Activated naive CD8-positive, alpha-beta T cell treated with anti-CD3 and anti-CD28 coated beads for 36 hours (primary cell): ENCODE results near the gene MS4A10. TPM values are rescaled to one million over a fixed set of nuclear protein-coding genes. Genes with fewer than 3 reads are reported as not detected.

Experiments used
- DNase-seq: peaks from one replicate; pipeline ENCODE4 v3.0.0; 2021
- H3K27ac Mint-ChIP-seq: one replicate; pipeline ENCODE4 v1.8.0; 2022; ENCODE audit warnings: mild to moderate bottlenecking, moderate library complexity, mixed read lengths
- H3K27me3 Mint-ChIP-seq: one replicate; pipeline ENCODE4 v1.8.0; 2022; ENCODE audit warnings: mild to moderate bottlenecking, mixed read lengths
- H3K36me3 Mint-ChIP-seq: one replicate; pipeline ENCODE4 v1.8.0; 2021; ENCODE audit warnings: mild to moderate bottlenecking, mixed read lengths
- H3K4me1 Mint-ChIP-seq: one replicate; pipeline ENCODE4 v1.8.0; 2021; ENCODE audit warnings: mixed read lengths
- H3K4me3 Mint-ChIP-seq: one replicate; pipeline ENCODE4 v1.8.0; 2022; ENCODE audit warnings: mild to moderate bottlenecking, moderate library complexity, mixed read lengths
- H3K9me3 Mint-ChIP-seq: one replicate; pipeline ENCODE4 v1.8.0; 2022; ENCODE audit warnings: mixed read lengths
- total RNA-seq, 2 experiments: library from RNA; stranded (reverse); gene quantifications; one replicate each; pipeline ENCODE4 v1.2.3, GENCODE V29; 2021

The MS4A10 gene
- total RNA-seq, 2 experiments from 2014 or later: not detected

DNA sequence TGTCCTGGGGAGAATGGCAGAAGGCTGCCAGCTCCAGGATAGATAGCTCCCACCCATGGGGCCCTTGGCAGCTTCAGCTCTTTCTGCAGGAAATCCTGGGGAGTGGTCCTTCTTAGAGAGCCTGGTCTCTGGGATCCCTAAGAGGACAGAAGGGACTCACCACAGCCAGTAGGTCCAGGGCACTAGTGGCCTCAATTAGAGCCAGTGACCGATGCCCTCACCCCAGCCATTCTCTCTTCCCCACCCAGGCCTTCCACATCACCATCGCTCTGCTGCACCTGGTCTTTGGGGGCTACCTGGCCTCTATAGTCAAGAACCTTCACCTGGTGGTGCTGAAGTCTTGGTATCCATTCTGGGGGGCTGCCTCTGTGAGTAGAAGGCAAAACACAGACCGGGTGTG, 5.6 kb downstream of the MS4A10 start:
- no peak overlapping the region for H3K27ac Mint-ChIP-seq
- H3K4me3 Mint-ChIP-seq: no peak overlapping the region
- H3K9me3 Mint-ChIP-seq: no peaks in the 10 kb centered on the region

DNA sequence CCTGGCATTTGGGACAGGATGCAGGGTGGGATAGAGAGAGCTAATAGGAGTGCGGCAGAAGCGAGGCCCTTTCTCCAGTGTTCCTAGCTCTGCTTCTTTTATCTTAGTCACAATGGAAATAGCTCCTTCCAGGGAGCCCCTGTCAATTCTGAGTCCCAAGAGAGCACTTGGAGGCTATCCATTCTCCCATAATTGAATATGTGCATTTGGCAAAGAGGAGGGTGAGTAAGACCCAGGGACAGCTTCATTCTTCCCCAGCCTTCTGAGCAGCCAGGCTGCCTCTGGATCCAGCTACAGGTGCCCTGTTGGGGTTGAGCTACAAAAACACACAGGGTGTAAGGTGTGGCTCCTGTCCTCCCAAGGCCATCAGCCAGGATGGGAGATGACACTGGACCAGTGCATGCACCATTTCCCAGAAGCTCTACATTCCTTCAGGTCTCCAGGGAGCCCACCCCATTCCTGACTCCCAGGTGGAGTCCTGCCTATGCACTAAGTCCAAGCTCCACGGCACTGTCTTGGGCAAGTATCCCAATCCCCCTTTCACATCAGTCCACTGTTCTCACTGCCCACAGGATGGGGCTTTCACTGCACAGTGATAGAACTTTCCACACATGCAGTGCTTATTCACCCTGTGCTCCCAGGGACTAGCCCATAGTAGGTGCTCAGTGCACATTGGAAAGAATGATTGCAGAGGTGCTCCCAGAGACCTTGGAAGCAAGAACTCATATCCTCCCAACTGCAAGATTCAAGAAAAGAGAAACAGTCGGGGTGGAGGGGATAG, 6.2 kb downstream of the MS4A10 start:
- no peak overlapping the region for H3K27ac Mint-ChIP-seq
- H3K9me3 Mint-ChIP-seq: no peaks in the 10 kb centered on the region
- no peak overlapping the region for H3K4me3 Mint-ChIP-seq
- no peaks in the 10 kb centered on the region for H3K36me3 Mint-ChIP-seq
- no peaks in the 10 kb centered on the region for H3K4me1 Mint-ChIP-seq
- no peaks in the 10 kb centered on the region for H3K27me3 Mint-ChIP-seq
- DNase-seq: no peak

More for the DNA sequence above, 5.6 kb downstream of the MS4A10 start:
- DNase-seq: no peak
- Mint-ChIP-seq H3K27me3 (no peaks in the 10 kb centered on the region), H3K36me3 (no peaks in the 10 kb centered on the region), H3K4me1 (no peaks in the 10 kb centered on the region)

DNA sequence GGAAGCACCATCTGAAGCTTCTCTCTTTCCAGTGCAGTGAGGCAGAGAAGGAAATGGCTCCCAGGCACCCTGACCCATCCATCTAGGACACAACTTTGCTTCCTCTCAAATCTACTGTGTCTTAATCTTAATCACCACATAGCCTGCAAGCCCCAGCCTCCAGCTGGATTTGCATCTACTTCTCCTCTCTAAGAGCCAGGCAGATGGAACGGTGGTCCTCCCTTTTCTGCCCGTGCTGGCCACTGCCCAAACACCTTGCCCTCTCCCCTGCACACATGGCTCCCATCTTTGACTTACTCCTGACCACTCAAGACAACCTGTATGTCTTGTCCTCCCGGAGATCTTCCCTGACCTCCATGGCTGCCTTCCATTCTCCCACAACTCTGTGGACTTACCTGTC, 7.4 kb downstream of the MS4A10 start:
- H3K4me3 Mint-ChIP-seq: no peak overlapping the region
- H3K4me1 Mint-ChIP-seq: no peaks in the 10 kb centered on the region
- H3K9me3 Mint-ChIP-seq: no peaks in the 10 kb centered on the region
- no peak for DNase-seq
- no peaks in the 10 kb centered on the region for H3K36me3 Mint-ChIP-seq
- H3K27ac Mint-ChIP-seq: no peak overlapping the region
- no peaks in the 10 kb centered on the region for H3K27me3 Mint-ChIP-seq

DNA sequence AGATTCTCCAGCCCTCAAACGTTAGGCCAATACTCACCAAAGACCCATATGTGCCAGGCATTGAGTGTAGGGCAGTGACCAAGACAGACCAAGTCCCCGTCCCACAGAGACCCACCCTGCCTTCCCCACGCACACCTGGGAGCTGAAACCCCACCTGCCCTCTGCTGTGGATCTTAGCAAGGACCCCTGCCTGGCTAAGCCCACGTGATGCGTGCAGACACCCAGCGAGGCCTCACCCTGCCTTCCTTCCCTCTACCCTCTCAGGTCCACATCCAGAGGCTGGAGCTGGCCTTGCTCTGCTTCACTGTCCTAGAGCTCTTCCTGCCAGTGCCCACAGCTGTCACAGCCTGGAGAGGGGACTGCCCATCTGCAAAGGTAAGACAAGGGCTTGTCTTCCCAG, 10.2 kb downstream of the MS4A10 start:
- Mint-ChIP-seq H3K36me3 (no peaks in the 10 kb centered on the region), H3K4me3 (no peak overlapping the region), H3K4me1 (no peaks in the 10 kb centered on the region), H3K27ac (no peak overlapping the region), H3K9me3 (no peaks in the 10 kb centered on the region), H3K27me3 (no peaks in the 10 kb centered on the region)
- no peak for DNase-seq

DNA sequence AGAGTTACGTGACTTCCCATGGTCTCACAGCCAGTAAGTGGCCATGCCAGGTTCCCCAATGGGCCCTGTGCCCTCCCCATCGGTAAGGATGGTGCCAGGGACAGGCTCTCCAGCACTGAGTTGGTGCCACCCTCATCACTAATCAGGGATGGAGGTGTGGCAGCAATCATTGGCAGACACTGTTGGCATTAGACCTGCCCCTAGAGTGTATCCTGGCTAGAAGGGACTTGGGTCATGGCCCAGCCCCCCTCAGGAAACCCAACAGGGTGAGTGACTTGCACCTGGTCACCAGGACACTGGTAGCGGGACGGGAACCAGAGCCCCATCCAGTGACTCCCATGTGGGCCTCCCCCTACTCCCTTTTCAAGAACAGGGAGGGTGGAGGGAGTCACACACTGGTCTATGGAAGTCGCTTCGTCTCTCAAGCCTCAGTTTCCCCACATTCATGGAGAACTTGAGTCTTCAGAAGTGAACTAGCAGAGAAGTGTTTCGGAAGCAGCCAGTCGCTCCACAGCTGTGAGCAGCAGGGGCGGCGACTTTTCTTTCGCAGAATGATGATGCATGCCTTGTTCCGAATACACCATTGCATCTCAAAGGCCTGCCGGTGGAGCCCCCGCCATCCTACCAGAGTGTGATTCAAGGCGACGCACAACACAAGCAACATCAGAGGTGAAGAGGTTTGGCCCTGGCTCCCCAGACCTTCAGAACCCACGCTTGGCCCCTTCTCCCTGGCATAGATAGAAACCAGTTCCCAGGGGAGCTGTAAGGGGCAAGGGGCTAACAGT, 12.9 kb downstream of the MS4A10 start:
- Mint-ChIP-seq H3K27me3 (no peaks in the 10 kb centered on the region), H3K9me3 (no peaks in the 10 kb centered on the region), H3K27ac (no peak overlapping the region), H3K4me1 (no peaks in the 10 kb centered on the region), H3K36me3 (no peaks in the 10 kb centered on the region), H3K4me3 (no peak overlapping the region)
- DNase-seq: no peak

DNA sequence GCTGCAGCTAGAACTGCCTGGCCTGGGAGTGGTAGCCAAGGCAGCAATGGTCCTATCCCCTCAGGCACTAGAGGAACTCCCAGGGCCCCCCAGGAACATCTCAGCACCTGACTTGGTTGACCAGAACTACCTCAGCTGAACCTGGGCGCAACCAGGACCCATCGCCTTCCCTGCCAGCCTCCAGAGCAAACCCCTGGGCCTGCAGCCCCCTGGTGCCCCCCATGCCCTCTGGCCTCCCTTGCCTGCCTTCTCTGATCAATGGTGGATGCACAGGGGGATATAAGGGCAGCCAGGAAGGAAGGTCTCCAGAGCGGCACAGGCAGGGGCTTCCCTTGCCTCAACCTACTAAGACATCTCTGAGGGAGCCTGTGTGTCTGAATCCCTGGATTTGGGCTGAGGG, 13.5 kb downstream of the MS4A10 start:
- H3K4me3 Mint-ChIP-seq: no peak overlapping the region
- no peak for DNase-seq
- no peaks in the 10 kb centered on the region for H3K36me3 Mint-ChIP-seq
- H3K4me1 Mint-ChIP-seq: no peaks in the 10 kb centered on the region
- no peaks in the 10 kb centered on the region for H3K27me3 Mint-ChIP-seq
- no peaks in the 10 kb centered on the region for H3K9me3 Mint-ChIP-seq
- no peak overlapping the region for H3K27ac Mint-ChIP-seq

DNA sequence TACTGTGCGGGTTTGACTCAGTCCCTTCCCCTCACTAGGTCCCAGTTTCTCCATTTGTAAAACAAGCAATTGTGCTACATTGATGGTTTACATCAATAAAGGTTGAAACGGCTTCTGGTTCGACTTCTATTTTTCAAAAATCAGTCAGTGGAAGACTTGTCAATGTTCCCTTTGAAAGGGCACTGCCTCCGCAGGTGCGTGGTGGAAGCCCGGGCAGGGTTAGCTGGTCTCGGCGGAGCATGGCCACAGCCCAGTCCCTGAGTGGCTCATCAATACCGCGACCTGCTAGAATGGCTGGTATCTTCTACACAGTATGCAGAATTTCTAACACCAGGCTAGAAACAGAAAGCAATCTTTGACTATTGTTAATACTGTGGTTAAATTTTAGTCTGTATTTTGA, 16.1 kb downstream of the MS4A10 start:
- H3K36me3 Mint-ChIP-seq: no peaks in the 10 kb centered on the region
- no peak for DNase-seq
- no peak overlapping the region for H3K27ac Mint-ChIP-seq
- H3K4me3 Mint-ChIP-seq: no peak overlapping the region
- no peaks in the 10 kb centered on the region for H3K9me3 Mint-ChIP-seq
- no peaks in the 10 kb centered on the region for H3K27me3 Mint-ChIP-seq
- H3K4me1 Mint-ChIP-seq: no peaks in the 10 kb centered on the region

DNA sequence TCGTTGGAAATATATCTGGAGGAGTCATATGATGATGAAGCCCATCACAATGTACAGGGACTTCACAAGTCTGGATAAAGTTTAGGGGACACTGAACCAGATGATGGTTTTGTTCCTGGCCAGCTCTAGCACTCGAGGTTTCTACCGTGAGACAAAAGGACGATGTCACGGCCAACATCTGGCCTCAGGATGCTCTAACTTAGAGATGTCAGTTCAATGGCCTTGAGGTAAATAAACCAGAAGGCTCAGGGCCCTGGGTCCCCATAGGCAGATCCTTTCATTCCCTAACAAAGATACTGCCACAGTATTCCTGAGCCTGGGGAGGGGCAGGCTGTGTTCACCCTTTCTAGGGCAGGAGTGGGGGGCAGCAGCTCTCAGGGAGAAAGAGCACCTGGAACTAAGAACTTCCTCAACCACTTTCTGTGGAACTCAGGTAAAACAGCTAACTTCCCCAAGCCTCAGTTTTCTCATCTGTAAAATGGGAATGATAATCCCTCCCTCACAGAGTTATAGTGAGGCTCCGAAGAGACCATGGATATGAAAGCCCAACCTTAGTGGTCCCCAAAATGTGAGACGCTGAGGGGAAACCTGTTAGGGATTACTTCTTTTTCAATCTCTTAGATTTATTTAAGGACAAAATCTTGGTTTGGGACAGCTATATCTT, 18.3 kb downstream of the MS4A10 start:
- no peak overlapping the region for H3K27ac Mint-ChIP-seq
- no peaks in the 10 kb centered on the region for H3K9me3 Mint-ChIP-seq
- H3K4me1 Mint-ChIP-seq: no peaks in the 10 kb centered on the region
- H3K36me3 Mint-ChIP-seq: no peaks in the 10 kb centered on the region
- DNase-seq: no peak
- no peak overlapping the region for H3K4me3 Mint-ChIP-seq
- H3K27me3 Mint-ChIP-seq: no peaks in the 10 kb centered on the region

DNA sequence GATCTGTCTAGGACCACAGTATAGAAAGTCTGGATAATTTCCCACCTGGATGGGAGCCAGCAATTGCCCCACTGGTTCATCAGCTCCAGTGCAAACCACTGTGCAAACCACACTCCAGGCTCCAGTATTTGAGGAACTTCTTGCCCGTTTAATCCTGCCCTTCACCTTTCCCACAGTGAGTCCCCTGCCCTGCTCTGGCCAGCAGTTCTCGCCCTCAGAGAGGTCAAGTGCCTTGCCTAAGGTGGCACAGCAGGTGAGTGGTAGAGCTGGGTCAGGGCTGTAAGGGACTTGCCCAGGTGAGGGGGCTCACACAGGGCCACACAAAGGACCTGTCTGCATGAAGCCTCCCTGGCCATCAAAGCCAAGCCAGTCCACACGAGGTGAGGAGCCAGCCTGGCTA, 24.1 kb downstream of the MS4A10 start:
- Mint-ChIP-seq H3K4me1 (no peaks in the 10 kb centered on the region), H3K36me3 (no peaks in the 10 kb centered on the region), H3K27ac (no peak overlapping the region), H3K9me3 (no peaks in the 10 kb centered on the region), H3K27me3 (no peaks in the 10 kb centered on the region), H3K4me3 (no peak overlapping the region)
- DNase-seq: no peak

DNA sequence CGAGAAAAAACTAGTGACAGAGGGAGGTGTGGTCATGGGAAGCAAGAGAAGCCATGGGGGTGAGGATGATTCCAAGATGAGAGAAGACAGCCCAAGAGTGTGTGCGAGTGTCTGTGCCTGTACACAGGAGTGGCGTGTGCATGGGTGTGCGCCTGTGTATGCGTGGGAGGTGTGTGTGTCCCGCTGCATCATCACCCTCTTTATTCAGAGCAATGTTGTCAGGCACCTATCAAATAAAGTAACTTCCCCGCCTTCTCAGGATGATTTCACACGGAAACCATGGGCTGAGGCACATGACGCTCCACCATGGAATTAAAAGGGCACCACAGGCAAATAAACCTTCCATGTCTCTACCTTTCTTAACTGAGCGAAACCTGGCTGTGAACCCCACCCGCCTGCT, 24.6 kb downstream of the MS4A10 start:
- H3K4me1 Mint-ChIP-seq: no peaks in the 10 kb centered on the region
- no peaks in the 10 kb centered on the region for H3K27me3 Mint-ChIP-seq
- no peak for DNase-seq
- H3K4me3 Mint-ChIP-seq: no peak overlapping the region
- no peak overlapping the region for H3K27ac Mint-ChIP-seq
- no peaks in the 10 kb centered on the region for H3K36me3 Mint-ChIP-seq
- H3K9me3 Mint-ChIP-seq: no peaks in the 10 kb centered on the region

DNA sequence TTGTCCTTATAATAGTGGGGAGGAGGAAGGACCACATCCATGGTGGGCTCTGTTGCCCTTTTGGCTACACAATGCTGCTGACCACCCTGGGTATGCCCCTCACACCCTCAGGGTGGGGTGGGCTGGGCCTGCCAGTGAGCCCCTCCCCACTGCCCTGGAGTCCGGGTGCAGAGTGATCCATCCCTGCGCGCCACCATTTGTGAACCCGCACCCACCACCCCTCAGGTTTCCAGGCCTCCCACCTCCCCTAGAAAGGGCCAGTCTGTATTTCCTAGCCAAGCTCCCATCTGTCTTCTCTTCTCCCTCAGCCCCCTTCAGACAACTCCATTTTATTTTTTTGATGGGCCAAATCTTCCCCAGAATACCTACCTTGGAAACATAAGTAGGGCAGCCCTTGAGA, 25.0 kb downstream of the MS4A10 start:
- Mint-ChIP-seq H3K27me3 (no peaks in the 10 kb centered on the region), H3K36me3 (no peaks in the 10 kb centered on the region), H3K4me3 (no peak overlapping the region), H3K4me1 (no peaks in the 10 kb centered on the region), H3K27ac (no peak overlapping the region), H3K9me3 (no peaks in the 10 kb centered on the region)
- no peak for DNase-seq

DNA sequence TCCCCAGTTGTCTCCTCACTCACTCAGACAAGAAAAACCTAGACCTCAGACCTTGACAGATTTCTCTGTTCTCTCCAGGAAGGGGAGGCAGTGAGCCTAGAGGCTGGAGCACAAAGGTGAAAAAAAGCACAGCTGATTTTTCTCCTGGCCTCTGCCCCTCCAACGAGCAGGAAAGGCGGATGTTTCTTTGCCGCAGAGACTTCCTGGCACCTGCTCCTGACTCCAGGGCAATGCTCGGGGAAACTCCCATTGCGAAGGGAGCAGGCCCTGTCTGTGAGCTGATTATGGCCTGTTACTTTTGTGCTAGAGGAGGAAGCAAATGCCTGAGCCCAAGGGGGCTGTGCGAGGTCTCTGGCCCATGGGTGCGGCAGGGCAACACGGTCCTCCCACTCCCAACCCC, 25.4 kb downstream of the MS4A10 start:
- no peaks in the 10 kb centered on the region for H3K27me3 Mint-ChIP-seq
- DNase-seq: no peak
- no peaks in the 10 kb centered on the region for H3K36me3 Mint-ChIP-seq
- H3K27ac Mint-ChIP-seq: no peak overlapping the region
- no peaks in the 10 kb centered on the region for H3K9me3 Mint-ChIP-seq
- no peak overlapping the region for H3K4me3 Mint-ChIP-seq
- H3K4me1 Mint-ChIP-seq: no peaks in the 10 kb centered on the region

DNA sequence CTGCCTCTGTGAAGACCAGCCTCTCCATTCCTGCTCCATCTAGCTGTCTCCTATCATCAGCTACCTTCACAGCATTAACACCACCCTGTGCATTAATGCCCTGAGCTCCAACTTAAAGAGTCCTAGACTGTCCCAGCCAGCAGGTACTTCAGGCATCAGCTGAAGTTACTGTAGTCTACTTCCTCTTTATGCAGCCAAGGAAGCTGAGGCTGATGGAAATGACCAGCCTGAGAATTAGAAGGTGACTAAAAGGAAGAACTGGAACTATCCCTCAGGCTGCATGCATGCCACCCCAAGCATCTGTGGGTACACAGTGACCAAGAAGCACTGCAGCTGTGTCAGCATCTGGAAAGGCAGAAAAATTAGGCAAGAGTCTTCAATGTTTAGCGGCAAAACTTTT, 28.2 kb downstream of the MS4A10 start:
- H3K4me1 Mint-ChIP-seq: no peaks in the 10 kb centered on the region
- no peaks in the 10 kb centered on the region for H3K27me3 Mint-ChIP-seq
- peaks cover 8% of the 10 kb centered on the region for H3K9me3 Mint-ChIP-seq
- H3K4me3 Mint-ChIP-seq: no peak overlapping the region
- H3K27ac Mint-ChIP-seq: no peak overlapping the region
- H3K36me3 Mint-ChIP-seq: no peaks in the 10 kb centered on the region
- no peak for DNase-seq

DNA sequence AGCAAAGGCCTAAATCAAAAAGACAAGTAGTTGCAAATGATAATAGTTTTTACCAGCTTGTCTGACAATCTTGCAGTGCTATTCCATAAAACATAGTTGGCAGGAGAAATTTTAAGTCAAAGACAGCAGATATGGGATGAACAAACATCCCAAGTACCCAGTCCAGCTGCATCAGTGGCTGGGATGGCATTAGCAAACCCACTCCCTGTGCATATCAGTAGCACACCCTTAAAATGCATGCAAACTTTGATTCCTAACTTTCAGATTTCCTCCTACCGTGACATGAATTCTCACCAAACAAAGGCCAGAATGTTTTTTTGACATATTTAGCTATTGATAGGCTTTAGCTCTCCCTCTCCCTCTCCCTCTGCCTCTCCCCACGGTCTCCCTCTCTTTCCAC, 29.0 kb downstream of the MS4A10 start:
- H3K27me3 Mint-ChIP-seq: no peaks in the 10 kb centered on the region
- DNase-seq: no peak
- H3K36me3 Mint-ChIP-seq: no peaks in the 10 kb centered on the region
- peaks cover 8% of the 10 kb centered on the region for H3K9me3 Mint-ChIP-seq
- no peak overlapping the region for H3K27ac Mint-ChIP-seq
- no peak overlapping the region for H3K4me3 Mint-ChIP-seq
- H3K4me1 Mint-ChIP-seq: no peaks in the 10 kb centered on the region

DNA sequence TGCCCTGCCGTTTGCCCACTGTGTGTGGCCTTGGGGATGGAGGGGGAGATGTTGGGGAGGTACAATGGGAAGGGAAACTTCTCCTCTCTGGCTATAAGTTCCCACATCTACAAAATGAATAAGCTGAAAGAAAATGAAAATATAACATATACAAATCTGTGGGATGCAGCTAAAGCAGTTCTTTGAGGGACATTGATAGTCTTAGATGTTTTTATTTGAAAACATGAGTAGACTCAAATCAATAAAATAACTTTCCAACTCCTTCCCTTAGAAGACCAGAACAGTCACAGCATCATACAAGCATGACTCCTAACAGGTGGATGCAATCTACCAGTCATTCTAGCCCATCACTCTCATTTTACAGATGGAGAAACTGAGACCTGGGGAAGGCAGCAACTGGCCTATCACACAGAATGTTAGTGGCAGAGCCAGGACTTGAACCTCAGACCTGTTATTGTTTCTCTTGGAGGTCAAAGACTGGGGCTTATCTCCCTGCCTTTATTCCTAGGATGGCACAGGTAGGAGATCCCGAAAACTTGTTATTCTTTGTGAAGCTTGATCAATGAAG, 31.5 kb downstream of the MS4A10 start:
- Mint-ChIP-seq H3K36me3 (no peaks in the 10 kb centered on the region), H3K4me3 (no peak overlapping the region), H3K27me3 (no peaks in the 10 kb centered on the region), H3K27ac (no peak overlapping the region), H3K4me1 (no peaks in the 10 kb centered on the region), H3K9me3 (peaks cover 8% of the 10 kb centered on the region)
- DNase-seq: no peak
